B cell (primary cell): ENCODE data around the gene TGFBR3L.

Experiments
- EZH2 ChIP-seq: IDR thresholded peaks from 2 replicates; pipeline ENCODE4 v1.6.1; 2012; ENCODE audit warnings: borderline replicate concordance, low read depth, mild to moderate bottlenecking, moderate library complexity, low read length; ENCODE audit not compliant: insufficient read depth, poor library complexity, severe bottlenecking
- TF ChIP-seq, protein P1 (sequence below): fragments of 200-600 bp; IDR thresholded peaks from one replicate; pipeline ENCODE4 v1.8.0; 2022; ENCODE audit warnings: antibody characterized with exemption, mild to moderate bottlenecking

- TF ChIP-seq, protein P1, sequence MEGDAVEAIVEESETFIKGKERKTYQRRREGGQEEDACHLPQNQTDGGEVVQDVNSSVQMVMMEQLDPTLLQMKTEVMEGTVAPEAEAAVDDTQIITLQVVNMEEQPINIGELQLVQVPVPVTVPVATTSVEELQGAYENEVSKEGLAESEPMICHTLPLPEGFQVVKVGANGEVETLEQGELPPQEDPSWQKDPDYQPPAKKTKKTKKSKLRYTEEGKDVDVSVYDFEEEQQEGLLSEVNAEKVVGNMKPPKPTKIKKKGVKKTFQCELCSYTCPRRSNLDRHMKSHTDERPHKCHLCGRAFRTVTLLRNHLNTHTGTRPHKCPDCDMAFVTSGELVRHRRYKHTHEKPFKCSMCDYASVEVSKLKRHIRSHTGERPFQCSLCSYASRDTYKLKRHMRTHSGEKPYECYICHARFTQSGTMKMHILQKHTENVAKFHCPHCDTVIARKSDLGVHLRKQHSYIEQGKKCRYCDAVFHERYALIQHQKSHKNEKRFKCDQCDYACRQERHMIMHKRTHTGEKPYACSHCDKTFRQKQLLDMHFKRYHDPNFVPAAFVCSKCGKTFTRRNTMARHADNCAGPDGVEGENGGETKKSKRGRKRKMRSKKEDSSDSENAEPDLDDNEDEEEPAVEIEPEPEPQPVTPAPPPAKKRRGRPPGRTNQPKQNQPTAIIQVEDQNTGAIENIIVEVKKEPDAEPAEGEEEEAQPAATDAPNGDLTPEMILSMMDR = no peak
- TF ChIP-seq EZH2 = no peak
These were observed 40.3 kb upstream of the TGFBR3L start, which contains the start of gene PRR36 for GRCh38 chr19:7874076-7874896.
